ENCODE measurements around the gene HOXC6.

DNA sequence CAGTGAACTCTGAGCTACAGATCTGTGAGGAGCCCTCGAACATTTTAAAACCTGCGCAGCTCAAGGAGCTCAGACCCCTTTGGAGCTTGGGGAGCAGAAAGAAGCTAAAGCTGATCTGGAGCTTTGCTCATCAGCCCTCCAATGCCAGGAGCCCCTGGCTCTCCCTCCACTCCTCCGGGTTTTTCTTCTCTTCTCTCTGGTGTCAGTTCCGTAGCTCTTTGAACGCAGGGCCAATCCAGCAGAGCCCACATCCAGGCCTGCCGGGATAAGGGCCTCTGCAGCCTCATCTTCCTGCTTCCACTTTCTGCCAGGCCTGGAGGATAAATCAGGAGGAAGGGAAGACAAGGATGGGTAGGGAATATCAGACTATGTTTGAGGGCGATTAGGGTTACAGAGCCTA, 31.4 kb downstream of the HOXC6 start:
- TF ChIP-seq, protein P1, sequence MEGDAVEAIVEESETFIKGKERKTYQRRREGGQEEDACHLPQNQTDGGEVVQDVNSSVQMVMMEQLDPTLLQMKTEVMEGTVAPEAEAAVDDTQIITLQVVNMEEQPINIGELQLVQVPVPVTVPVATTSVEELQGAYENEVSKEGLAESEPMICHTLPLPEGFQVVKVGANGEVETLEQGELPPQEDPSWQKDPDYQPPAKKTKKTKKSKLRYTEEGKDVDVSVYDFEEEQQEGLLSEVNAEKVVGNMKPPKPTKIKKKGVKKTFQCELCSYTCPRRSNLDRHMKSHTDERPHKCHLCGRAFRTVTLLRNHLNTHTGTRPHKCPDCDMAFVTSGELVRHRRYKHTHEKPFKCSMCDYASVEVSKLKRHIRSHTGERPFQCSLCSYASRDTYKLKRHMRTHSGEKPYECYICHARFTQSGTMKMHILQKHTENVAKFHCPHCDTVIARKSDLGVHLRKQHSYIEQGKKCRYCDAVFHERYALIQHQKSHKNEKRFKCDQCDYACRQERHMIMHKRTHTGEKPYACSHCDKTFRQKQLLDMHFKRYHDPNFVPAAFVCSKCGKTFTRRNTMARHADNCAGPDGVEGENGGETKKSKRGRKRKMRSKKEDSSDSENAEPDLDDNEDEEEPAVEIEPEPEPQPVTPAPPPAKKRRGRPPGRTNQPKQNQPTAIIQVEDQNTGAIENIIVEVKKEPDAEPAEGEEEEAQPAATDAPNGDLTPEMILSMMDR (IDR thresholded peaks at IDR 0.05) = no peak
- no peak for TF ChIP-seq POLR2A (IDR thresholded peaks at IDR 0.05; ENCODE audit: low read depth)

All from esophagus muscularis mucosa (tissue), 3 donors.